ENCODE results near the gene C22orf23. TPM values are rescaled to one million over a fixed set of nuclear protein-coding genes. Genes with fewer than 3 reads are reported as not detected.

C22orf23 gene
- total RNA-seq, 6 experiments from 2014 or later = 0.43 to 0.73 (median 0.54) TPM

- no peaks in the 10 kb centered on the region for H3K27me3 Mint-ChIP-seq (ENCODE audit: insufficient read depth)
Measured at GRCh38 chr22:37943825-37944198, 9.6 kb downstream of the C22orf23 start.

DNA sequence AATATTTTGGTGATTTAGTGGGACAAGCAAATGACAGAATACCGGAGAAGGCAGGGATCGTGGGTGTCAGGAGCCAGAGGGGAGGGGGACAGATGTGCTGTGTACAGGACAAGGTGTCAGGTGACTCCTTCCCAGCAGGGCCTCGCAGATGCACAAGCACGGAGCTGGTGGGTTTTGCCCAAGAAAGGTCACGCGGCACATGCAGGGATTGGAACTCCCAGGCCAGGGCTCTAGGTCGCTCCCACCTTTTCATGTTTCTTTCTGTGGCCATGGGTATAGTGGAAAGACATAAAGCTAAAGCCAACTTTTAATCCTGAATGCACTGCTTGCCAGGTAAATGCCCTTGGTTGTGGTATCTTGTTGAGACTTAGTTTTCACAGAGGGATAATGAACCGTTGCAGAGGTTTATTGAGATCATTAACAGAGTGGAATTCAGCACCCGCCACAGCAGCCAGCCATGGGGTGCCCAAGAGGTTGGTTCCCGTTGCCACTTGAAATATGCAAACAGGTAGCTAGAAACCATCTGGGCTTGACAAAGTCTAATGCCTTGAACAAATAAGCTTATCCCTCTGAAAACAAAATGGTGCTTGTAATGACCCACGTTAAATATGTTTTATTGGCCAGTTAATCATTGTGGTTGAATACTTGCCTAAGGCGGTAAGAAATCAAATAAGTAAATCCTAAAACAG is 10.1 kb downstream of the C22orf23 start:
- Mint-ChIP-seq H3K9me3 (no peaks in the 10 kb centered on the region), H3K27me3 (ENCODE audit: insufficient read depth) (no peaks in the 10 kb centered on the region), H3K27ac (no peak overlapping the region), H3K36me3 (ENCODE audit: low read depth) (no peaks in the 10 kb centered on the region), H3K4me1 (ENCODE audit: low read depth) (no peaks in the 10 kb centered on the region), H3K4me3 (no peak overlapping the region)
- DNase-seq = no peak
- TF ChIP-seq CTCF (IDR thresholded peaks at IDR 0.05) = no peak

More at GRCh38 chr22:37943825-37944198, 9.6 kb downstream of the C22orf23 start:
- TF ChIP-seq CTCF (IDR thresholded peaks at IDR 0.05) = no peak
- Mint-ChIP-seq H3K9me3 (no peaks in the 10 kb centered on the region), H3K4me3 (no peak overlapping the region), H3K4me1 (ENCODE audit: low read depth) (no peaks in the 10 kb centered on the region), H3K36me3 (ENCODE audit: low read depth) (no peaks in the 10 kb centered on the region), H3K27ac (no peak overlapping the region)
- no peak for DNase-seq

DNA sequence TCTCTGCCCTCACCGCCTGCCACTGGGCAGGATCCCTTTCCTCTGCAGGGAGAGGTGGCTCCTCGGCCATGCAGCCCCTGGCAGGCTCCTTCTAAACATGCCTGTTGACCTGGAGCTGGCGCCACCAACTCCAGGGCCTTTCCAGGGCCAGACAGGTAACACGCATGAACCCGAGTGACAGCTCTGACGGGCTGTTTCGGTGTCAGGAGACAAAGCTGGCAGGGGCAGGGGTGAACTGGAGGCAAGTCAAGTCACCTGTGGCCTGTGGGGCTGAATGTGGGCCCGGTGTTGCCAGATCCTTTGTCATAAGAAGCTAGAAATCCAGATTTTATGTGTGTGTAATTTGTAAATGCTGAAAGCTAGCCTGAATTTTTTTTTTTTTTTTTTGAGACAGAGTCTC is 11.3 kb downstream of the C22orf23 start:
- Mint-ChIP-seq H3K27me3 (ENCODE audit: insufficient read depth) (no peaks in the 10 kb centered on the region), H3K9me3 (no peaks in the 10 kb centered on the region), H3K27ac (no peak overlapping the region), H3K4me1 (ENCODE audit: low read depth) (no peaks in the 10 kb centered on the region), H3K4me3 (no peak overlapping the region), H3K36me3 (ENCODE audit: low read depth) (peaks cover 6% of the 10 kb centered on the region; the same call in 1 of the 2 replicates)
- TF ChIP-seq CTCF (IDR thresholded peaks at IDR 0.05) = no peak
- no peak for DNase-seq

GRCh38 chr22:37940698-37941376 is 12.6 kb downstream of the C22orf23 start:
- Mint-ChIP-seq H3K27me3 (ENCODE audit: insufficient read depth) (no peaks in the 10 kb centered on the region), H3K4me3 (no peak overlapping the region), H3K9me3 (no peaks in the 10 kb centered on the region), H3K4me1 (ENCODE audit: low read depth) (no peaks in the 10 kb centered on the region), H3K36me3 (ENCODE audit: low read depth) (peaks cover 6% of the 10 kb centered on the region; the same call in 1 of the 2 replicates), H3K27ac (peak overlapping the region; percentile 54; the same call in 1 of the 2 replicates)
- DNase-seq = no peak
- no peak for TF ChIP-seq CTCF (IDR thresholded peaks at IDR 0.05)

DNA sequence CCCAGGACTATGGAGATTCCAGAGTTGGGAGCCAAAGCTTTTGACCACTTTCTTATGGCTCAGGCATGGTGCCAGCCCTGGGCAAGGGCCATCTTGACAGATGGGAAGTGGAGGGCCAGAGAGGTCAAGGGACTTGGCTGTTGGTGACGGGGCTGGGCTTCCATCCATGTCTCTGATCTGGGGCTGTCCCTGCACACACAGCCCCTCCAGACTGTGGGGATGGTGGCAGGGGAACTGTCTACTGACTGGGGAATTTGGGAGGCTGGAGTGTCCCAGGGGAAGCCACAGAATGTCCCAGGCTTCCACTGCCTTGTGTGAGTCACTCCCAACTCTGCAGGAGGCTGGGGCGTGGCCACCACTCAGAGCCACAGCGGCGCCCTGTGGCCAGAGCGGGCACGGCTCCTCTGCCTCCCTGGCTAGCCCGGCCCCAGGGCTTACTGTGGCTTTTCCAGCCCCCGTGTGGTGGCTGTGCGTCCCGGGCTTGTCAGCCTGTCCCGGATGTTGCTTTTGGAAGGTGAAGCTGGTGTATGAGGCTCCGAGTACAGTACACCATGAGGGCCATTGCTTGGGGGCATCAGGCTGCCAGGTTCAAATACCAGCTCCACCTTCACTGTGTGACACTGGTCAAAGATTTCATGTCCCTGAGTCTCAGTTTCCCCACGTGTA is 19.6 kb downstream of the C22orf23 start:
- H3K4me1 Mint-ChIP-seq (ENCODE audit: low read depth) = peaks cover 27% of the 10 kb centered on the region
- no peak overlapping the region; the same call in 1 of the 2 replicates for H3K4me3 Mint-ChIP-seq
- H3K27me3 Mint-ChIP-seq (ENCODE audit: insufficient read depth) = no peaks in the 10 kb centered on the region; the same call in none of the 2 replicates
- H3K9me3 Mint-ChIP-seq = no peaks in the 10 kb centered on the region
- DNase-seq = peak; percentile 93
- TF ChIP-seq CTCF (IDR thresholded peaks at IDR 0.05) = peak; percentile 94
- H3K36me3 Mint-ChIP-seq (ENCODE audit: low read depth) = peaks cover 15% of the 10 kb centered on the region
- peak overlapping the region; percentile 87 for H3K27ac Mint-ChIP-seq
